ENCODE measurements around the gene SLC49A3. TPM values are rescaled to one million over a fixed set of nuclear protein-coding genes. Genes with fewer than 3 reads are reported as not detected.

Gene SLC49A3
- total RNA-seq, 2 experiments from 2014 or later, result 0.23 TPM; not detected in 1

- Mint-ChIP-seq H3K9me3 (no peaks in the 10 kb centered on the region), H3K27me3 (no peaks in the 10 kb centered on the region), H3K4me3 (no peak overlapping the region), H3K36me3 (ENCODE audit: low read depth) (peaks cover 5% of the 10 kb centered on the region), H3K27ac (no peak overlapping the region), H3K4me1 (ENCODE audit: low read depth) (peaks cover 4% of the 10 kb centered on the region)
- ATAC-seq (peak; percentile 36), DNase-seq (no peak)
- POLR2A ChIA-PET, result interaction anchor here (0.9 kb wide), 1 partner anchor 16 kb away, joined by 3 read pairs; no protein-coding TSS in a partner anchor
- TF ChIP-seq CTCF (IDR thresholded peaks at IDR 0.05), result no peak
- CTCF ChIA-PET, result no interaction called here
- intact Hi-C loops (cut with micrococcal nuclease), result no loop called here
These were observed 30.9 kb downstream of the SLC49A3 start for GRCh38 chr4:657834-658667.

DNA sequence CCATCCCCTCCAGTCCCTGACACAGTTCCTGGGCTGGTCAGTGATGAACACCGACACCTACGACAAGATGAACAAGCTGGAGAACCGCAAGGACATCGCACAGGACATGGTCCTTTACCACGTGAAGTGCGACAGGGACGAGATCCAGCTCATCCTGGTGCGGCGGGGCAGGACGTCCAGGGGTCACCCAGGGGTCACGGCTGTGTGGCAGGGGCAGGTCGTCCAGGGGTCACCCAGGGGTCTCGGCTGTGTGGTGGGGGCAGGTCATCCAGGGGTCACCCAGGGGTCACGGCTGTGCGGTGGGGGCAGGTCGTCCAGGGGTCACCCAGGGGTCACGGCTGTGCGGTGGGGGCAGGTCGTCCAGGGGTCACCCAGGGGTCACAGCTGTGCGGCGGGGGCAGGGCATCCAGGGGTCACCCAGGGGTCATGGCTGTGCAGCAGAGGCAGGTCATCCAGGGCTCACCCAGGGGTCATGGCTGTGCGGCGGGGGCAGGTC lies 31.6 kb downstream of the SLC49A3 start:
- Mint-ChIP-seq H3K36me3 (ENCODE audit: low read depth) (peaks cover 5% of the 10 kb centered on the region), H3K9me3 (no peaks in the 10 kb centered on the region), H3K27ac (no peak overlapping the region), H3K4me1 (ENCODE audit: low read depth) (peaks cover 1% of the 10 kb centered on the region), H3K4me3 (no peak overlapping the region), H3K27me3 (no peaks in the 10 kb centered on the region)
- no peak for DNase-seq
- no peak for TF ChIP-seq CTCF (IDR thresholded peaks at IDR 0.05)
- POLR2A ChIA-PET, result interaction anchor here (0.9 kb wide), 1 partner anchor 15 kb away, joined by 3 read pairs; no protein-coding TSS in a partner anchor
- intact Hi-C loops (cut with micrococcal nuclease), result no loop called here
- CTCF ChIA-PET, result no interaction called here
- no peak for ATAC-seq

DNA sequence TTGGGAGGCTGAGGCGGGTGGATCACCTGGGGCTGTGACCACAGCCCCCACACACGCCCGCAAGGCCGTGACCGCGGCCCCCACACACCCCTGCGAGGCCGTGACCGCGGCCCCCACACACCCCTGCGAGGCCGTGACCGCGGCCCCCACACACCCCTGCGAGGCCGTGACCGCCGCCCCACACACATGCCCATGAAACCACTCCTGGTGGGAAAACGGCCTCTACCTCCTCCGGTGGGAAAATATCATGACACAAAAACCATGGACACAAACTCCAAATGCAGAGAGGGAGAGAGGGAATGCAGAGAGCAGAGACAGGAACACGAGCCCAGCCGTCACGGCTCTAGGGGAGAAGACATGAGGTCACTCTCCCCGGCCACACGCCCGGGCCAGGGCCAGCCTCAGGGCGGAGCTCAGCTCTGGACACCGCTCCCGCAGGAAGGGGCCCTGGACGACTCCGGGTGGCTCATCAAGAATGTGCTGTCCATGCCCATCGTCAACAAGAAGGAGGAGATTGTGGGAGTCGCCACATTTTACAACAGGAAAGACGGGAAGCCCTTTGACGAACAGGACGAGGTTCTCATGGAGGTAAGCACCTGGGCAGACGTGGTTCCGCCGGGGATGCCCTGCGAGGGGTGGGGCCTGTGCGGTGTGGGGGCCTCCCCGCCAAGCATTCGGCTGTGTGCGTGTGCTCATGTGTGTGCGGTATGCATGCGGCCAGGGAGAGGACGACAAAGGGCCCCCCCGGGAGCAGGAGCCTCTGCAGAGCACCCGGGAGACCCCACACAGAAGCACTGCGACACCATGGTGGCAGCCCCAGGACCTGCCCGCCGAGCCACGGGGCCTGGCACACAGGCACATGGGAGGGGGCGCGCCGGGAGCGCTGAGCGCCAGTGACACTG lies 32.3 kb downstream of the SLC49A3 start:
- H3K27me3 Mint-ChIP-seq, result no peaks in the 10 kb centered on the region
- no peak for DNase-seq
- H3K36me3 Mint-ChIP-seq (ENCODE audit: low read depth), result peaks cover 5% of the 10 kb centered on the region
- ChIA-PET CTCF (no interaction called here), POLR2A (interaction anchor here (1.0 kb wide), 1 partner anchor 16 kb away, joined by 4 read pairs; no protein-coding TSS in a partner anchor)
- no peak overlapping the region for H3K27ac Mint-ChIP-seq
- TF ChIP-seq CTCF (IDR thresholded peaks at IDR 0.05), result no peak
- no peaks in the 10 kb centered on the region for H3K9me3 Mint-ChIP-seq
- ATAC-seq, result no peak
- no peak overlapping the region for H3K4me3 Mint-ChIP-seq
- no peaks in the 10 kb centered on the region for H3K4me1 Mint-ChIP-seq (ENCODE audit: low read depth)
- intact Hi-C loops (cut with micrococcal nuclease), result no loop called here

DNA sequence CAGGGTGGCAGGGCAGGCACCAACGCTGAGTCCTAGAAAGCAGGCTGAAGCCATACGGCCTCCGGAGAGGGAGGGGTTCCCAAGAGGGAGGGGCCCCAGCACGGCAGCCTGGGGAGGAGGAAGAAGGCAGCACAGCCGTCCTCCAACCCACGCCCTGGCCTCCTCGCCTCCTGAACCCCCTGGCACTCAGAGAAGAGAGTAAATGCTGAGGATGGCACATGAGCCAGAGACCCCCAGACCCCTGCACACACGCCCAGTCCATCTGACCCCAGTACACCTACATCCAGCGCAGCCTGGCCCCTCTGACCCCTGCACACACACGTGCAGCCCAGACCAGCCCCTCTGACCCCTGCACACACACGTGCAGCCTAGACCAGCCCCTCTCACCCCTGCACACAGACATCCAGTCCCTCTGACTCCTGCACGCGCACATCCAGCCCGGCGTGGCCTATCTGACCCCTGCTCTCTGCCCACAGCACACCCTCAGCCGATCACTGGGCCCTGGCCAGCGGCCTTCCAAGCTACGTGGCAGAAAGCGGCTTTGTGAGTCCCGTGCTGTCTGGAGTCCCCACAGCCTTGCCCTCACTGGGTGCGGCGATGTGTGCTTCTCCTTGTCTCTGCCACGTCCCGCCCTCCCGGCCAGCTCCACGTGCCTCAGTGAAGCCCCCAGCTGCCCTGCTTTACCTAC lies 33.3 kb downstream of the SLC49A3 start:
- DNase-seq (no peak), ATAC-seq (no peak)
- POLR2A ChIA-PET, result interaction anchor here (1.0 kb wide), 1 partner anchor 17 kb away, joined by 4 read pairs; no protein-coding TSS in a partner anchor
- no peaks in the 10 kb centered on the region for H3K4me1 Mint-ChIP-seq (ENCODE audit: low read depth)
- H3K9me3 Mint-ChIP-seq, result no peaks in the 10 kb centered on the region
- H3K4me3 Mint-ChIP-seq, result no peak overlapping the region
- H3K36me3 Mint-ChIP-seq (ENCODE audit: low read depth), result peaks cover 5% of the 10 kb centered on the region
- intact Hi-C loops (cut with micrococcal nuclease), result no loop called here
- H3K27ac Mint-ChIP-seq, result no peak overlapping the region
- no peaks in the 10 kb centered on the region for H3K27me3 Mint-ChIP-seq
- CTCF ChIA-PET, result no interaction called here
- TF ChIP-seq CTCF (IDR thresholded peaks at IDR 0.05), result no peak

Measured in activated CD8-positive, alpha-beta T cell treated with anti-CD3 and anti-CD28 coated beads for 36 hours (primary cell).